PC-3 (cell line): ENCODE measurements around the gene DOK3. TPM values are rescaled to one million over a fixed set of nuclear protein-coding genes. Genes with fewer than 3 reads are reported as not detected.
A peak's percentile ranks its signal among the peaks of the same experiment; 100 is the strongest.

Source experiments
- ATAC-seq: fragments of 200-7000 bp; cut with Tn5 transposase; 2 replicates; pipeline ENCODE4 v1.9.1; 2020; ENCODE audit warnings: mild to moderate bottlenecking, moderate library complexity
- BruUV-seq: library from RNA; stranded (reverse); fragments of 400-500 nt; replicated peaks from 2 replicates; lab custom pipeline; 2021; lab: Mats Ljungman, UMichigan
- CTCF ChIA-PET: fragments of 300-600 bp; sonication (Branson Sonifier 250); formaldehyde crosslinking; loops from one replicate; lab custom pipeline; 2022; ENCODE audit warnings: antibody characterized with exemption; lab: Charles Lee
- POLR2A ChIA-PET: fragments of 300-600 bp; sonication (Branson Sonifier 250); formaldehyde crosslinking; loops from one replicate; lab custom pipeline; 2022; ENCODE audit warnings: antibody characterized with exemption; ENCODE audit not compliant: unreplicated experiment; lab: Charles Lee
- DNase-seq: peaks from one replicate; pipeline ENCODE4 v3.0.0-alpha.2; 2015
- H2AFZ ChIP-seq: fragments of 300-600 bp; sonication (generic); 2 replicates; pipeline ENCODE4 v1.6.0; 2016; ENCODE audit warnings: antibody characterized with exemption, low read length
- H3F3A ChIP-seq: fragments of 300-600 bp; sonication (generic); one replicate; pipeline ENCODE4 v1.6.0; 2017; ENCODE audit warnings: antibody characterized with exemption, low read length, control low read depth, mild to moderate bottlenecking; ENCODE audit not compliant: unreplicated experiment
- H3K27ac ChIP-seq: fragments of 300-600 bp; sonication (generic); 2 replicates; pipeline ENCODE4 v1.5.1; 2016; ENCODE audit warnings: mild to moderate bottlenecking, low read length
- H3K27me3 ChIP-seq: fragments of 300-600 bp; sonication (generic); 2 replicates; pipeline ENCODE4 v1.6.1; 2016; ENCODE audit warnings: low read length, mixed read lengths
- H3K36me3 ChIP-seq: fragments of 300-600 bp; sonication (generic); 2 replicates; pipeline ENCODE4 v1.6.1; 2016; ENCODE audit warnings: low read depth, mixed run types, low read length, mixed read lengths
- H3K4me1 ChIP-seq: fragments of 300-600 bp; sonication (generic); 2 replicates; pipeline ENCODE4 v1.5.1; 2016; ENCODE audit warnings: low read length; ENCODE audit not compliant: insufficient read depth
- H3K4me2 ChIP-seq: fragments of 300-600 bp; sonication (generic); 2 replicates; pipeline ENCODE4 v1.6.0; 2016; ENCODE audit warnings: low read length
- H3K4me3 ChIP-seq: fragments of 300-600 bp; sonication (generic); 2 replicates; pipeline ENCODE4 v1.5.1; 2016; ENCODE audit warnings: mild to moderate bottlenecking, low read length, mixed read lengths
- H3K79me2 ChIP-seq: fragments of 300-600 bp; sonication (generic); 2 replicates; pipeline ENCODE4 v1.6.1; 2017; ENCODE audit warnings: low read length, mixed read lengths
- H3K9ac ChIP-seq: fragments of 300-600 bp; sonication (generic); 2 replicates; pipeline ENCODE4 v1.6.0; 2016; ENCODE audit warnings: mild to moderate bottlenecking, low read length
- H3K9me2 ChIP-seq: fragments of 300-600 bp; sonication (generic); replicated peaks from 2 replicates; pipeline ENCODE4 v1.6.1; 2016; ENCODE audit warnings: mixed run types, low read length, mixed read lengths
- H3K9me3 ChIP-seq: fragments of 300-600 bp; sonication (generic); 2 replicates; pipeline ENCODE4 v1.6.1; 2016; ENCODE audit warnings: low read length, mixed read lengths
- H4K20me1 ChIP-seq: fragments of 300-600 bp; sonication (generic); 2 replicates; pipeline ENCODE4 v1.6.1; 2016; ENCODE audit warnings: low read length, mixed read lengths
- EZH2 ChIP-seq: fragments of 300-600 bp; sonication (generic); IDR thresholded peaks from one replicate; pipeline ENCODE4 v1.6.1; 2017; ENCODE audit warnings: antibody characterized with exemption, mild to moderate bottlenecking, low read length; ENCODE audit not compliant: unreplicated experiment
- EZH2phosphoT487 ChIP-seq: fragments of 300-600 bp; sonication (generic); IDR thresholded peaks from 2 replicates; pipeline ENCODE4 v1.6.1; 2018; ENCODE audit warnings: mild to moderate bottlenecking, antibody characterized with exemption, low read length, borderline replicate concordance
- intact Hi-C: fragments of 100-400 bp; cut with micrococcal nuclease; formaldehyde crosslinking; loops from 2 replicates; pipeline ENCODE4 v1.9.0; 2023
- total RNA-seq: library from RNA; depleted of rRNA; stranded (reverse); fragments of >200 nt; gene quantifications from 2 replicates; pipeline ENCODE4 v1.2.3, GENCODE V29; 2014
- TF ChIP-seq, protein P1 (sequence below): fragments of 300-600 bp; sonication (generic); conservative IDR thresholded peaks from 2 replicates; pipeline ENCODE4 v1.5.1; 2017; ENCODE audit warnings: antibody characterized with exemption, low read depth, mild to moderate bottlenecking, low read length

DOK3 gene
- total RNA-seq, 1 experiment from 2014 or later: 6.2 TPM

DNA sequence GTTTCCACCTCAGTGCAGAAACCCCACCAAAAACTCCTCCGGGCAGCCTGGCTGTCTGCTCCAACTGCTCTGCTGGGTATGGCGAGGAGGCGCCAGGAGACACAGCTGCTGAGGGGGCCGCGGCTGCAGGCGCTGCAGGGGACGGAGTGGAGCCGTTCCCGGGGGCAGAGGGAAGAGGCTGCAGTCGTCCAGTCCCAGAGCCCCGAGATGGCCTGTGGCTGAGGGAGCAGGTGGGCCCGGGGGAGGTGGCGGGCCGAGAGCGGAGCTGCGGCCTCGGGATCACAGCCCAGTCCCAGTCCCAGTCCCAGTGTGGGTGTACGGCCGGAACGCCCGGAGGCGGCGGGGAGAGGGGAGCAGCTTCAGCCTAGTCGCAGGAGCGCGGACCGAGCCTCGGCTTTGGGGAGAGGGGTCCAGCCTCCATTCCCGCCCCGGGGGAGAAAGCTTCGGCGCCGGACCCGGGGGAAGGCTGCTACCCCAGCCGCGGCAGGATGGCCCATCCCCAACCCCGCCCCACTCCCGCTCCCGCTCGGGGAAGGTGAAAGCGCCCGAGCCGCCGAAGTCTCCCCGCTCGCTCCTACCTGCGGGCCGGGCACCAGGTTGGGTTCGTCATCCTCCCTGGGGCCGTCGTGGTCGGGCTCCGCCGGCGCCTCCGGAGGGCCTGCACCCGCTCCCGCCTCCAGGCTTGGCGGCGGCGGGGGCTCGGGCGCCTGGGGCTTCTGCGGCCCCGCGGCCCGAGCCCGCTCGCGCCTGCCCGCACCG is 44.2 kb upstream of the DOK3 start:
- H3K4me3 ChIP-seq: peak overlapping the region; percentile 93
- peaks cover 21% of the 10 kb centered on the region for H3K4me1 ChIP-seq
- H3F3A ChIP-seq: no peaks in the 10 kb centered on the region
- peaks cover 55% of the 10 kb centered on the region for H3K79me2 ChIP-seq
- no peak overlapping the region for H3K27ac ChIP-seq
- DNase-seq (no peak), ATAC-seq (peak; percentile 61)
- no peaks in the 10 kb centered on the region for H3K27me3 ChIP-seq
- ChIA-PET POLR2A (no interaction called here), CTCF (no interaction called here)
- intact Hi-C loops: loop anchor here (2.0 to 5.0 kb wide), 2 partner anchors 37 to 39 kb away; partner anchors contain the start of genes DDX41 and TMED9
- H3K9me3 ChIP-seq: no peaks in the 10 kb centered on the region
- peak overlapping the region; percentile 76 for H2AFZ ChIP-seq
- TF ChIP-seq EZH2: no peak
- no peak for TF ChIP-seq EZH2phosphoT487
- TF ChIP-seq, protein P1, sequence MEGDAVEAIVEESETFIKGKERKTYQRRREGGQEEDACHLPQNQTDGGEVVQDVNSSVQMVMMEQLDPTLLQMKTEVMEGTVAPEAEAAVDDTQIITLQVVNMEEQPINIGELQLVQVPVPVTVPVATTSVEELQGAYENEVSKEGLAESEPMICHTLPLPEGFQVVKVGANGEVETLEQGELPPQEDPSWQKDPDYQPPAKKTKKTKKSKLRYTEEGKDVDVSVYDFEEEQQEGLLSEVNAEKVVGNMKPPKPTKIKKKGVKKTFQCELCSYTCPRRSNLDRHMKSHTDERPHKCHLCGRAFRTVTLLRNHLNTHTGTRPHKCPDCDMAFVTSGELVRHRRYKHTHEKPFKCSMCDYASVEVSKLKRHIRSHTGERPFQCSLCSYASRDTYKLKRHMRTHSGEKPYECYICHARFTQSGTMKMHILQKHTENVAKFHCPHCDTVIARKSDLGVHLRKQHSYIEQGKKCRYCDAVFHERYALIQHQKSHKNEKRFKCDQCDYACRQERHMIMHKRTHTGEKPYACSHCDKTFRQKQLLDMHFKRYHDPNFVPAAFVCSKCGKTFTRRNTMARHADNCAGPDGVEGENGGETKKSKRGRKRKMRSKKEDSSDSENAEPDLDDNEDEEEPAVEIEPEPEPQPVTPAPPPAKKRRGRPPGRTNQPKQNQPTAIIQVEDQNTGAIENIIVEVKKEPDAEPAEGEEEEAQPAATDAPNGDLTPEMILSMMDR: no peak
- no peaks in the 10 kb centered on the region for H3K9me2 ChIP-seq
- BruUV-seq: no TSS peak
- peaks cover 15% of the 10 kb centered on the region; the same call in 1 of the 2 replicates for H4K20me1 ChIP-seq
- peak overlapping the region; percentile 93 for H3K4me2 ChIP-seq
- peak overlapping the region; percentile 79 for H3K9ac ChIP-seq
- H3K36me3 ChIP-seq: no peaks in the 10 kb centered on the region; the same call in 1 of the 2 replicates

DNA sequence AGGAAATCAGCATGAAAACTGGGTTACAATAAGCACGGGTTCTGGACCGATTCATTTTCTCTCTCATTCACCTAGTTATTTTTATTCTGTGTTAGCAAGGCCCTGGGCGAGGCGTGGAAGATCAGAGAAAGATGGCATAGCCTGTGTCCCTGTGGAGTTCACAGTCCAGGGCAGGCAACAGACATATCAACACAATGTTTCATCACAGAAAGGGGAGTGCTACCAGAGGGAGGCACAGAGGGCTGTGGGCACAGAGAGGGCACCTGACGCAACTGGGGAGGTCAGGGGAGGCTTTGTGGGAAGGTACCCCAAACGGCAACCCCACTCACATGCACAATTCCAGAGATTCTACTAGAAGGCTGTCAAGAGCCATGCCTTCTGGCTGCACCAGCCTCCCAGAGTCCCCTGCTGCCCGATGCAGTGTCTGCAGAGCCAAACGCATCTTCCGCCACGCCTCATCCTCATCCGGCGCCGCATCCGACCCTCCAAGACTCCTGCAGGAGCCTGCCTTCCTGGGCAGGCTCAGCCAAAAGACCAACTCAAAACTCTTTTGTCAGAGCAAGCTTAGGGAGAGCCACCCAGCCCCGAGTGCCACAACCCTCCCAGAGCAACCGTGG is 43.3 kb upstream of the DOK3 start:
- Histone ChIP-seq H3K9me2 (no peaks in the 10 kb centered on the region), H3K9me3 (no peaks in the 10 kb centered on the region), H3K27me3 (no peaks in the 10 kb centered on the region), H4K20me1 (peaks cover 15% of the 10 kb centered on the region; the same call in 1 of the 2 replicates), H2AFZ (peak overlapping the region; percentile 76; the same call in 1 of the 2 replicates), H3K4me3 (peak overlapping the region; percentile 93), H3K4me2 (peak overlapping the region; percentile 93), H3K4me1 (peaks cover 24% of the 10 kb centered on the region), H3K36me3 (no peaks in the 10 kb centered on the region; the same call in 1 of the 2 replicates), H3K9ac (peak overlapping the region; percentile 79), H3K27ac (no peak overlapping the region), H3F3A (peaks cover 2% of the 10 kb centered on the region), H3K79me2 (peaks cover 64% of the 10 kb centered on the region)
- peak; percentile 23 for DNase-seq
- intact Hi-C loops: loop anchor here (5.0 kb wide), 1 partner anchor 36 kb away; the partner anchor contains the start of gene DDX41
- ChIA-PET CTCF (no interaction called here), POLR2A (no interaction called here)
- no TSS peak for BruUV-seq
- TF ChIP-seq, protein P1: no peak
- TF ChIP-seq EZH2phosphoT487 (no peak), EZH2 (no peak)
- peak; percentile 37 for ATAC-seq
